Skeletal muscle tissue (tissue), 4 donors: ENCODE measurements around the gene DNAJC10. TPM values are rescaled to one million over a fixed set of nuclear protein-coding genes. Genes with fewer than 3 reads are reported as not detected.

Experiments used
- H3K27ac ChIP-seq: one replicate; pipeline ENCODE4 v1.7.0; 2013; ENCODE audit warnings: mild to moderate bottlenecking, low read depth, low read length, inconsistent platforms
- H3K27me3 ChIP-seq, 3 donors: one replicate each; pipeline ENCODE4 v1.7.0; 2013; ENCODE audit warnings: low read length in 3 of 3; ENCODE audit not compliant: control insufficient read depth in 3 of 3, insufficient read depth in 3 of 3
- H3K36me3 ChIP-seq, 3 donors: one replicate each; pipeline ENCODE4 v1.7.0; 2013; ENCODE audit warnings: low read length in 3 of 3; ENCODE audit not compliant: control insufficient read depth in 3 of 3, insufficient read depth in 3 of 3
- H3K4me1 ChIP-seq, 3 donors: one replicate each; pipeline ENCODE4 v1.7.0; 2013; ENCODE audit warnings: low read length in 3 of 3, mild to moderate bottlenecking in 3 of 3; ENCODE audit not compliant: control insufficient read depth in 3 of 3, insufficient read depth in 3 of 3
- H3K4me3 ChIP-seq, 3 donors: one replicate each; pipeline ENCODE4 v1.7.0; 2013; ENCODE audit warnings: low read length in 3 of 3
- H3K9ac ChIP-seq, 3 donors: one replicate each; pipeline ENCODE4 v1.7.0; 2013; ENCODE audit warnings: low read length in 3 of 3, mild to moderate bottlenecking in 3 of 3, moderate library complexity in 2 of 3, low read depth in 1 of 3
- H3K9me3 ChIP-seq, 3 donors: one replicate each; pipeline ENCODE4 v1.7.0; 2013; ENCODE audit warnings: low read length in 3 of 3; ENCODE audit not compliant: control insufficient read depth in 3 of 3
- total RNA-seq: library from RNA; depleted of rRNA; stranded (reverse); fragments of >200 nt; gene quantifications from one replicate; pipeline ENCODE4 v1.2.3, GENCODE V29; 2014
- donor health status: Osteomylitis.

DNAJC10 gene
- total RNA-seq, 1 donor from 2014 or later = 27.1 TPM

DNA sequence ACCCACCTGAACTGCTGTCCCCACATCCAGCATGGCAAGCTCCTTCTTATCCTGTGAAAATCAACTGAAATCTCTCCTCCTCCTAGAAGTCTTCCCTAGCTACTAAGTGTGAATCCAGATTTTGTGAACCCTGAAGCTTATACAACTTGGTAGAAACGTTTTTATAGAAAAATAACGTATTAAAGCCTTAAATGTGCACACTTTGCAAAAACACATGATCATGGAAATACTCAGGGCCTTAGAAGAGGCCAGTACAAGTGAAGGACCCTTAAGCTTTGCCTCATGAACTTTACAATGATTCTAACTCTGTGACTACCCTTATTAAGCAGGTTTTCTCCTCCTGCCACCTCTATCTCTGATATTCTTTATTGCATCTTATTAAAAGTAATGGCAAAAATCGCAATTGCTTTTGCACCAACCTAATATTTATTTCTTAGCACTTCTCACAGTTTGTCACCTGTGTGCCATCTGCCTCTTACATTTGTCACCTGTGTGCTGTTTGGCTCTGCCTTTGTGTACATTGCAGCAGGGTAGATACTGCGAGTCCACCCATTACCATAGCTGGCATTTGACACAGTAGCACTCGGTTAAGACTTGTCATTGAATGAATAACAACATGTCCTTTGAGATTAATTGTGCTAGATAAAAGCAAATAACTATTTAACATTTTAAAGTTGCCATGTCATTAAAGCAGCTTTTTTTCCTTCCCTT is 108.2 kb downstream of the DNAJC10 start:
- Histone ChIP-seq H3K36me3 (no peaks in the 10 kb centered on the region), H3K4me1 (peaks cover 0 to 5% (median 4%) of the 10 kb centered on the region in 3 donors)

GRCh38 chr2:182824767-182825158 is 108.7 kb downstream of the DNAJC10 start:
- peaks cover 0 to 5% (median 4%) of the 10 kb centered on the region in 3 donors for H3K4me1 ChIP-seq
- H3K27me3 ChIP-seq = no peaks in the 10 kb centered on the region
- H3K4me3 ChIP-seq = no peak overlapping the region
- no peak overlapping the region for H3K27ac ChIP-seq
- no peaks in the 10 kb centered on the region for H3K9me3 ChIP-seq
- peak overlapping the region in 1 of 3 donors; percentile 11 for H3K9ac ChIP-seq
- no peaks in the 10 kb centered on the region for H3K36me3 ChIP-seq

More for the DNA sequence above, 108.2 kb downstream of the DNAJC10 start:
- Histone ChIP-seq H3K27ac (no peak overlapping the region), H3K27me3 (no peaks in the 10 kb centered on the region), H3K9ac (peak overlapping the region in 1 of 3 donors; percentile 11), H3K4me3 (no peak overlapping the region), H3K9me3 (no peaks in the 10 kb centered on the region)

DNA sequence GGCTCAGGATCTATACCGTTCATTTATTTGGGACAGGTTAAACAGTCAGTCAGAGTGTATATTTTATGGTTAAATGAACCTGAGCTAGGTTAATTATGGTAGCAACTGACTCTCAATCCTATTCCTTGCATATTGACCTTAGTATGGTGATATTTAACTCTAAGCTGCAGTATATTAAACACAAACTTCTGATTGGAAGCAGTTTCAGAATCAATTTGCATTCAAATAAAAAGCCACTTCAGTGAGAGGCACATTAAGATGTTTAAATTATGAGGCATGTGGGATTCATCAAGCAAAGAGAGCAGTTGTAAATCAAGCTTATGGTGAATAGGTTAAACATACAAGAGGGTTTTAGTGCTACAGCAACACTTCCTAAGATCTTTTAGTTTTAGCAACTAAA is 110.0 kb downstream of the DNAJC10 start:
- H3K27ac ChIP-seq = no peak overlapping the region
- no peaks in the 10 kb centered on the region for H3K9me3 ChIP-seq
- no peaks in the 10 kb centered on the region for H3K36me3 ChIP-seq
- H3K9ac ChIP-seq = no peak overlapping the region
- peaks cover 0 to 5% (median 4%) of the 10 kb centered on the region in 3 donors for H3K4me1 ChIP-seq
- H3K27me3 ChIP-seq = no peaks in the 10 kb centered on the region
- no peak overlapping the region for H3K4me3 ChIP-seq

DNA sequence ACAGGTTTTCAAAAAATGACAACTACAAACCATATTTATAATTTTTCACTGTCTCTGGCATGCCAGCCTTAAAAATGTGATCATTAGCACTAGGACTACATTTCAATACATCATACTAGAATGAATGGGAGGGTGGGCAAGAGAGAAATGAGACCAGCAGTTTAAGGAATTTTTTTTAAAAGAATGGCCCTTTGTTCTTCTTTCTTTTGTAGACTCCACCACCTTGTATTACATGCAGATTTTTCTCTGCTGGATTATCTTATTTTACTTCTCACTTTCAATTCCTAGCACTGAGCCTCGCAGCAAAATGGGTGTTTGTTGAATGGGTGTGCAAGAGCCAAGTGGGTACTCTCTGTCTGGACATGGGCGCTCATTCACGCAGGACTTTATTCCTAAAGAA is 110.4 kb downstream of the DNAJC10 start:
- Histone ChIP-seq H3K27me3 (no peaks in the 10 kb centered on the region), H3K36me3 (no peaks in the 10 kb centered on the region), H3K4me3 (no peak overlapping the region), H3K27ac (no peak overlapping the region), H3K4me1 (peaks cover 0 to 5% (median 4%) of the 10 kb centered on the region in 3 donors), H3K9me3 (no peaks in the 10 kb centered on the region), H3K9ac (no peak overlapping the region)

DNA sequence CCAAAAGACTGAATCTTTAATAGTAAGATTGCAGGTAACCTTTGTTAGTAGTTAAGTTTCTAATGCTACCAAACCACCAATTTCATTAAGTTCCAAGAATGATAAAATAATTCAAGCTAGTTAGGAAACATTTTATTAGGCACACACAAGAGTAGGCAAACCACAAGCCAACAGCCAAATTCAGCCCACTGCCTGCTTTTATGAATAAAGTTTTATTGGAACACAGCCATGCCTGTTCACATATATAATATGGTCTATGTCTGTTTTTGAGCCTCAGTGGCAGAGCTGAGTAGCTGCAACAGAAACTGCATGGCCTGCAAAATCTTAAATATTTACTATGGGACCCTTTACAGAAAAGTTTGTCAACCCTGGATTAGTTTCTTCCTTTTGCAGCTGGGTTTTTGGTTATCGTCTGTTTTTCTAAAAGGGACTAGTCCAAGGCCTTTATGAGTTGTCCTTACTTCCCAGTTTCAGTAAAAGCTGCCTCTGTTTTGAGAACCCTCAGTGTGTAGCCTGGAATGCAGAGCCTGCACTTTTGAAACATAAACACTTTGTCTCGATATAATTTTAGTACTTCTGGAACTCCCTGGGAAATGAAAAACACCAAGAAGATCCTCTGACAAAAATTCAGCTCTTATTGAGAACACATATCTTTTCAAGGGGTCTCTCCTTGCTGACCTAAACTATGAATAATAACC is 111.3 kb downstream of the DNAJC10 start:
- Histone ChIP-seq H3K4me3 (no peak overlapping the region), H3K9ac (no peak overlapping the region), H3K9me3 (no peaks in the 10 kb centered on the region), H3K27ac (no peak overlapping the region), H3K36me3 (no peaks in the 10 kb centered on the region), H3K4me1 (peaks cover 0 to 5% (median 4%) of the 10 kb centered on the region in 3 donors), H3K27me3 (no peaks in the 10 kb centered on the region)

- Histone ChIP-seq H3K4me3 (no peak overlapping the region), H3K27ac (no peak overlapping the region), H3K36me3 (no peaks in the 10 kb centered on the region)
These were observed 115.0 kb downstream of the DNAJC10 start for GRCh38 chr2:182831101-182831500.

DNA sequence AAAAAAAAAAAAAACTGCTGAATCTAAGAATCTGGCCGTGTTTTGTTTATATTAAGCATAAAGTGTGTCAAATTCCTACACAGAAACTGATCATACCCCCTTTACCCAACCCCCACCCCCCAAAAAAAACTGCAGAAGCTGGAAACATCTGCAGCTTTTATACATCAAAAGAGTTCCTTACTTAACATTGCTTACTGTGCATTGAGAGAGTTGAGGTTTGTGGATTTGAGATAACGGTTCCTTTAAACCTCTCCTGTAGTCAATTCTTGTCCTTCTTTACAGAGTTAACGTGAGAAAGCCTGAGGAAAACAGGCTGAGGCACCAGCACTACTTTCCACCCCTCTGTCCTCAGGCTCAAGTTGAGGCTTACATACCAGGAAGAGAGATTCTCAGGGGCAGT is 115.9 kb downstream of the DNAJC10 start:
- Histone ChIP-seq H3K27ac (no peak overlapping the region), H3K36me3 (no peaks in the 10 kb centered on the region), H3K27me3 (no peaks in the 10 kb centered on the region)

More at GRCh38 chr2:182831101-182831500, 115.0 kb downstream of the DNAJC10 start:
- Histone ChIP-seq H3K9me3 (no peaks in the 10 kb centered on the region), H3K9ac (no peak overlapping the region), H3K27me3 (no peaks in the 10 kb centered on the region), H3K4me1 (no peaks in the 10 kb centered on the region)

DNA sequence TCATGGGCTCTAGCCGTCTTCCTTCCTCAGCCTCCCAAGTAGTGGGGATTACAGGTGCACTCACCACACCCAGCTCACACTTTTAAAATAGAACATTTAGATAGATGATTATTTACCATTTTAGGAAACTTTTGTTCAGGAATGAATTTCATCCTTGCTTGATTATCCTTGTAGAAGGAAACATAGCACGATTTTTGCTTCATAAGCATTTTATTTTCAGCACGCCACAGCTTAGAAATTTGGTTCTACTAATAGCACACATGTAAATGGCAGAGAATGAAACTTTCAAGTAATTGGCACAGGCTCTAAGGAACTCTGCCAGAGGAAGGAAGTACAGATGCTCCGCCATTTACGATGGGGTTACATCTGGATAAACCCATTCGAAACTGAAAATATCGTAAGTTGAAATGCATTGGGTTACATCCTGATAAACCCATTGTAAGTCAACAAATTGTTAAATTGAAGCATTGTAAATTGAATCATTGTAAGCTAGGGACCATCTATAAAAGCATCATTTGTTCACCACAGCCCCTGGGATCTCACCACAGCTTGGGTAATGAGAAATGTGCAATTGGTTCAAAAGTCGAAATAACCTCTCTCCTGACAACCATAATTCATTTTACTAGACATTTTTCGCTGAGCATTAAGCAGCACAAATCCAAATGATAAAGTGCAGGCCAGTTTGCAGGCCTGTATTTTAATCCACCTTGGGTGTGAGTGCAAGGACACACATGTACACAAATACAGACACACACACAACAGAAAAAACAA is 117.2 kb downstream of the DNAJC10 start:
- no peaks in the 10 kb centered on the region for H3K27me3 ChIP-seq
- H3K36me3 ChIP-seq = peaks cover 0 to 3% (median 0%) of the 10 kb centered on the region in 3 donors
- H3K9me3 ChIP-seq = no peaks in the 10 kb centered on the region
- H3K4me3 ChIP-seq = no peak overlapping the region
- no peak overlapping the region for H3K9ac ChIP-seq
- H3K27ac ChIP-seq = no peak overlapping the region
- H3K4me1 ChIP-seq = no peaks in the 10 kb centered on the region

More for the DNA sequence above, 115.9 kb downstream of the DNAJC10 start:
- no peak overlapping the region for H3K4me3 ChIP-seq
- no peak overlapping the region for H3K9ac ChIP-seq
- no peaks in the 10 kb centered on the region for H3K9me3 ChIP-seq
- H3K4me1 ChIP-seq = no peaks in the 10 kb centered on the region

- Histone ChIP-seq H3K27ac (no peak overlapping the region), H3K9ac (no peak overlapping the region), H3K9me3 (no peaks in the 10 kb centered on the region), H3K4me1 (no peaks in the 10 kb centered on the region), H3K27me3 (no peaks in the 10 kb centered on the region), H3K4me3 (no peak overlapping the region), H3K36me3 (peaks cover 0 to 3% (median 0%) of the 10 kb centered on the region in 3 donors)
These were observed 118.2 kb downstream of the DNAJC10 start for GRCh38 chr2:182834293-182834692.
